Right ventricle myocardium inferior (tissue), 1 donor: Measurements from ENCODE around the gene ADK. TPM values are rescaled to one million over a fixed set of nuclear protein-coding genes. Genes with fewer than 3 reads are reported as not detected.

Source experiments
- ATAC-seq: fragments of 200-7000 bp; cut with Tn5 transposase; one replicate; pipeline ENCODE4 v1.9.1; 2020; ENCODE audit warnings: mild to moderate bottlenecking, moderate library complexity
- DNase-seq: peaks from one replicate; pipeline ENCODE4 v3.0.0; 2021; ENCODE audit errors: missing footprints
- intact Hi-C: fragments of 100-400 bp; cut with DNase I; formaldehyde crosslinking; loops from one replicate; pipeline ENCODE4 v1.11.0; 2022
- total RNA-seq: library from RNA; stranded (reverse); fragmentation: NEBNext Ultra II Directional; extraction: Animal tissue kit (Norgen Biotek cat#: 25700); gene quantifications from one replicate; pipeline ENCODE4 v1.2.1, GENCODE V29; 2021
- donor health status: DM: no; HTN: yes; CAD: no; lungs with severe emphysema.

The ADK gene
- total RNA-seq, 1 donor from 2014 or later = 41.4 TPM

GRCh38 chr10:74589851-74590250 is 438.8 kb downstream of the ADK start:
- intact Hi-C loops = loop anchor here (2.0 to 10.0 kb wide), 4 partner anchors 237 to 425 kb away; partner anchors contain the start of gene KAT6B
- DNase-seq (no peak), ATAC-seq (no peak)

GRCh38 chr10:74593470-74593869 is 442.4 kb downstream of the ADK start:
- ATAC-seq = peak; percentile 57
- DNase-seq = no peak
- intact Hi-C loops = loop anchor here (5.0 kb wide), 1 partner anchor 301 kb away; no protein-coding TSS in a partner anchor

GRCh38 chr10:74596713-74597112 is 445.7 kb downstream of the ADK start:
- ATAC-seq = no peak
- intact Hi-C loops = no loop called here
- DNase-seq = no peak

- no peak for DNase-seq
- intact Hi-C loops = no loop called here
- peak; percentile 83 for ATAC-seq
Measured at GRCh38 chr10:74598891-74599566, 448.0 kb downstream of the ADK start.

DNA sequence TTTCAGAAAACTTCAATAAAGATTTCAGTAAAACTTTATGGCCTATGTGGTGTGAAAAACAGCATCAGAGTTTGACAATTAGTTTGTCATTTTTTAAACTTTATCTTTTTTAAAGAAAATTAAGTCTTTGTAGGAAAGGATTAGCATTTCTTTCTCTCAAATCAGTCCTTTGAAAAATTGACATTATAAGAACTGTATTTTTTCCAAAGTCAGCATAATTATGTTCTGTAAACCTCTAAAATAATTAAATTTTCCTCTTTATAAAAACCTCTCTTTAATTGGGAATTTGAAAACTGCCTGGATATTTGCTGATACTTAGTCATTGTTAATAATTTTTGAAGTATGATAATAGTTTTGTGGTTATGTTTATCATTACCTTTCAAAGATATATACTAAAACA is 448.7 kb downstream of the ADK start:
- no peak for ATAC-seq
- intact Hi-C loops = no loop called here

DNA sequence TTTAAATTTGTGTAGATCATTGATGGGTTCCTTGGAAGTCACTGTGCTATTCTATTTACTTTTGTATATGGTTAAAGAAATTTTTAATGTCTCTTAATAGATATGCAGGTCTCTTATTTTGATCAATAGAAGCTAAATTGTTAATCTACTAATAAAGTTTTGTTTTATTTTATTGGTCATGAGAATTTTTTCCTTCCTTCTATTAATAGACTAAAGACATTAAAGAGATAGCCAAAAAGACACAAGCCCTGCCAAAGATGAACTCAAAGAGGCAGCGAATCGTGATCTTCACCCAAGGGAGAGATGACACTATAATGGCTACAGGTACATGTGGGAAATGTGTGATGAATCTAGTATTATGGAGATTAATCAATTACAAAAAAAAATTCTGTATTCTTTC is 449.1 kb downstream of the ADK start:
- ATAC-seq = no peak
- DNase-seq = no peak
- intact Hi-C loops = no loop called here

More for the DNA sequence above, 448.7 kb downstream of the ADK start:
- DNase-seq = no peak

DNA sequence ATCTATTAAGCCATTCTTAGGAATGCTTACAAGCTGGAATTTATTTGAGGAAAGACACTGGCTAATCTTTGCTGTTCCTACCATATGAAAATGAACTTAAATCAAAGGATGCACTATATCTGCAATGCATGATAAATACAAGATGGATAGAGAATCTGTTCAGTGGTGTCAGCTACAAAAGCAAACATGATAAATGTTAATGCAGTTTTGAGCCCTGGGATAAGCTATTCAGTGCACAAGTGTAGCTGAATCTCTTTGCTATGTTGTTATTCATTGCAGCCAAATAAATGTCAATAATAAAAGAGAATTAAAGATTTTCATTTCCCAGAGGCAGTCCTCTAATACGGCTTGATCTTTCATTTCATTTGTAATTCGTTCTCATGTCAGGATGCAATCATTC is 451.6 kb downstream of the ADK start:
- ATAC-seq (no peak), DNase-seq (no peak)
- intact Hi-C loops = no loop called here

DNA sequence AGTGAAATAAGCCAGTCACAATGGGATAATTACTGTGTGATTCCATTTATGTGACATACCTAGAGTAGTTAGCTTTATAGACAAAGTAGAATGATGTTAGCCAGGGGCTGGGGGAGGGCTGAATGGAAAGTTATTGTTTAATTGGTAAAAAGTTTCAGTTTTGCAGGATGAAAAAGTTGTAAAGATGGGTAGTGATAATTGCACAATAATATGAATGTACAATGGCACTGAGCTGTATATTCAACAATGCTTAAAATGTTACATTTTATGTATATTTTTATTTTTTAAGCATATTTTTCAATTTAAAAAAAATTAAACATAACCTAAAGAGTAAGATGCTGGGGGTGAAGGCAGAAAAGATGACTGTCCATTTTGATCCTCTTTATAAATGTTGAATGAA is 459.3 kb downstream of the ADK start:
- ATAC-seq (no peak), DNase-seq (no peak)
- intact Hi-C loops = no loop called here

DNA sequence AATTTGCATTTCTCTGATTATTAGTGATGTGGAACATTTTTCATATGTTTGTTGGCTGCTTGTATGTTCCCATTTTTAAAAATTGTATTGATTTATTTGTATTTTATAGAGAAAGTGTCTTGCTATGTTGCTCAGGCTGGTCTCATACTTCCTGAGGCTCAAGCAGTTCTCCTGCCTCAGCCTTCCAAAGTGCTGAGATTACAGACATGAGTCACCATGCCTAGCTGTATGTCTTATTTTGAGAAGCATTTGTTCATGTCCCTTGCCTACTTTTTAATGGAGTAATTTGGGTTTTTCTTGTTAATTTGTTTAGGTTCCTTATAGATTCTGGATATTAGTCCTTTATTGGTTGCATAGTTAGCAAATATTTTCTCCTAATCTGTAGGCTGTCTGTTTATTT is 461.2 kb downstream of the ADK start:
- intact Hi-C loops = no loop called here
- DNase-seq (no peak), ATAC-seq (no peak)

- intact Hi-C loops = no loop called here
- no peak for ATAC-seq
- no peak for DNase-seq
Measured at GRCh38 chr10:74620626-74621025, 469.6 kb downstream of the ADK start.

- ATAC-seq (no peak), DNase-seq (no peak)
- intact Hi-C loops = no loop called here
Measured at GRCh38 chr10:74623786-74624185, 472.8 kb downstream of the ADK start.

DNA sequence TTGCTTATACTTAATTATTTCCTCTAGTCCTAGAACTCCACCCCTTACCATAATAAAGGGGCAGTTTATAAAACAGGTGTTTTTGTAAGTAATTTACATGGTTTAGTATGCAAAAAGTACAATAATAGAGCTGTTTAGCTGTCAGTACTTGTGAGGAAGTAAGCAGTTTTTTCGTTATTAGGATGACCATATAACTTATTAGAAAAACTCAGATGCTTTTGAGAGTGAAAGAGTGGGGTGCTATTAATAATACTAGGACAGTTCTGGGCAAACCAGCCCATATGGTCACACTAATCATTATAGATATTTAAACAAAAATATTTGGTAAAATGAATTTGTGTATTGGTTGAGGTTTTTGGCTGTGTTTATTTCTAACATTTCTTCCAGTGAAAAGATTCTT is 473.5 kb downstream of the ADK start:
- intact Hi-C loops = no loop called here
- no peak for ATAC-seq

DNA sequence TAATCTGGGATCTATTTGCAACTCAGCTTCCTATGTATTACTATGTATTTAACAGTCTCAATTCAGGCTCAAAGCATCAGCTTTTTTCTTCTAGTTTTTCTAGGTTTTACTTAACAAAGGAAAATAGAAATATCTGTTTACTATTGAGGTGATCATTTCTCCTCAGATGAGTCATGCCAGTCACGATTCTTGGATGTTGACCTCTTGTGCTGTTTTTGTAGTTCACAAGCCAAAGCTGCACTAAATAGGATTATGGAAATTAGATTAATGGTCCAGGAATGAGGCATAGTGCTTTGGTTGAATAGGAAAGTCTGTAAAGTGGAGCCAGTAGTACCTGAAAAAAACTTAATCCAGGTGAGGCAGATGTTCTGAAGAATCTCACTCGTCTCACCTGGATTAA is 477.1 kb downstream of the ADK start:
- intact Hi-C loops = no loop called here
- ATAC-seq (no peak), DNase-seq (no peak)

More for the DNA sequence above, 473.5 kb downstream of the ADK start:
- no peak for DNase-seq

DNA sequence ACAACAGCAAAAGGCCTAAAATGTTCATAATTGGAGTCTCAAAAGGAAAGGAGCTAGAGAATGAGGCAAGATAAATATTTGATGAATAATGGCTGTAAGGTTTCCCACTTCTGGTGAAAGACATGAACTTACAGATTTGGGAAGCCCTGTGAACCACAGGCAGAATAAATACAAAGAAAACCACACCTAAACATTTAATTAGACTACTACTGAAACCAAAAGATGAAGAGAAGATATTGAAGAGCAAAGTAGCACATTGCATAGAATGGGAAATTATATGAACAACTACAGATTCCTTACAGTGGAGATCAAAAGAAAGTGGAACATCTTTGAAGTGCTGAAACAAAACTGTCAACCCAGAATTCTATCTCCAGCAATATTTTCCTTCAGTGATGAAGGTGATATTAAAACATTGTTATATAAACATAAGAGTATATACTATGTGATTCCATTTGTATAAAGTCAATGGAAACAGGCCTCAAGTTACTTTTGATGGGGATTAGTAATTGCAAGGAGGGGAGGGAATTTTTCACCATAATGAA is 484.0 kb downstream of the ADK start:
- DNase-seq (no peak), ATAC-seq (no peak)
- intact Hi-C loops = no loop called here

GRCh38 chr10:74635655-74636054 is 484.6 kb downstream of the ADK start:
- DNase-seq (no peak), ATAC-seq (no peak)
- intact Hi-C loops = no loop called here

GRCh38 chr10:74637685-74638084 is 486.7 kb downstream of the ADK start:
- ATAC-seq (no peak), DNase-seq (no peak)
- intact Hi-C loops = no loop called here

GRCh38 chr10:74640134-74640921 is 489.3 kb downstream of the ADK start:
- intact Hi-C loops = no loop called here
- DNase-seq (no peak), ATAC-seq (no peak)

GRCh38 chr10:74641659-74642058 is 490.6 kb downstream of the ADK start:
- intact Hi-C loops = no loop called here
- no peak for DNase-seq
- ATAC-seq = no peak

- DNase-seq (no peak), ATAC-seq (no peak)
- intact Hi-C loops = no loop called here
Measured at GRCh38 chr10:74642901-74643595, 492.0 kb downstream of the ADK start.

DNA sequence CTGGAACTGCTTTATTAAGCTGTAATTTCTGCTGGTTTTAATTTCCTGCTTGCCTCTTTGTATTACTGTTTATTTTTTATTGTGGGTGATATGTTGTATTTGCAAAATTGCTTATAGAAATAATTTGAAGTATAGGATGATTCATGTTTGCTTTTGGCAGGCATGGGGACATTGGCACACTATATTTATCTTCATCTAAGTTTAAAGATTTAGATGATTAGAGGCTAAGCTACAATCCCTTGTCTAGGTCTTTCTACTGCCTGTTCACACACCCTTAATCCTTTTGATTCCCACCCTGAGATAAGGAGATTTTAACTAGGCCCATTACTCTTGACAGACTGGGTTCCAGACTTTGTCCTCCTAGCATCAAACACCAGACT is 492.6 kb downstream of the ADK start:
- intact Hi-C loops = no loop called here
- DNase-seq (no peak), ATAC-seq (no peak)
